LNCaP clone FGC (cell line): ENCODE data around the gene GRIPAP1.

Experiments used
- DNase-seq: peaks from one replicate; pipeline ENCODE4 v3.0.0-alpha.2; 2011; ENCODE audit warnings: low read depth
- H3K4me3 ChIP-seq: 2 replicates; pipeline ENCODE4 v1.5.1; 2011; ENCODE audit warnings: mild to moderate bottlenecking, low read depth, low read length, control low read depth
- TF ChIP-seq, protein P1 (sequence below): IDR thresholded peaks from 2 replicates; pipeline ENCODE4 v1.5.1; 2012; ENCODE audit warnings: mild to moderate bottlenecking; ENCODE audit not compliant: control insufficient read depth, insufficient read depth; ENCODE audit errors: extremely low read depth

GRIPAP1 gene

DNA sequence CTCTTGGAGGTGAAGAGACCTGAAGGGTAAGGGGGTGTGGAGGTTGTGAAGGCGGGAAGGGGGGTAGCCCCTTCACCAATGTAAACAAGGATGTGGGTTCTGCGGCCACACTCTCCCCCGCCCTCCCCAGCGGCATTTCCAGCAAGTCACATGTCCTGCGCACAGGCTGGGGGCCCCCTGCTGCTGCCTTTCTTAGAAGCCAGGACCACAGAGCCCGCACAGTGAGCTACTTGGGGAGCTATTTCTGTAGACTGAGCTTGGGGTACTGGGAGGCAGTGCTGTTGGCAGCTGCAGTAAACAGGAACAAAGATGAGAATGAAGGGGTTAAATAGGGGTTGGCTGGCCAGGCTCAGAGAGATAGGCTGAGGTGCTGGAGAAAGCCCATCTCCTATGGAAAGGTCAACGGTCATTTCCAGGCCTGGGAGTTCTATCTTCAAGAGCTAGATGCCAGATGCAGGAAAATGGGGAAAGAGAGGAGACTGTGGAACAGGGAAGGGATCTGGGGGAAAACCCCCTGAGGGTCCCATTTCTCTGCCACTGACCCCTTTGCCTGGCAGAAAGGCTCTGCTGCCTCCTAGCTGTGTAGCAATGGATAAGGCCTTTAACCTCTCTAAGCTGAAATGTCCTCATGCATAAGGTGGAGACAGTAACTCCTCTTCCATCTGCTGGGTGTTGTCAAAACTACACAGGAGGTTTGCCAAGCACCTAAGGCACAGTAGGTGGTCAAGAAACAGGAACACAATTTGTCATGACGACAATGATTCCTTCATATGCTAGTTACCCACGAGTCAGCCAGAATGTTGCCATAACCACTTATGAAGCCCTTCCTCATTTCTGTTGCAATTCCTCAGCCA lies 64.8 kb downstream of the GRIPAP1 start:
- DNase-seq = no peak
- no peak overlapping the region for H3K4me3 ChIP-seq
- TF ChIP-seq, protein P1, sequence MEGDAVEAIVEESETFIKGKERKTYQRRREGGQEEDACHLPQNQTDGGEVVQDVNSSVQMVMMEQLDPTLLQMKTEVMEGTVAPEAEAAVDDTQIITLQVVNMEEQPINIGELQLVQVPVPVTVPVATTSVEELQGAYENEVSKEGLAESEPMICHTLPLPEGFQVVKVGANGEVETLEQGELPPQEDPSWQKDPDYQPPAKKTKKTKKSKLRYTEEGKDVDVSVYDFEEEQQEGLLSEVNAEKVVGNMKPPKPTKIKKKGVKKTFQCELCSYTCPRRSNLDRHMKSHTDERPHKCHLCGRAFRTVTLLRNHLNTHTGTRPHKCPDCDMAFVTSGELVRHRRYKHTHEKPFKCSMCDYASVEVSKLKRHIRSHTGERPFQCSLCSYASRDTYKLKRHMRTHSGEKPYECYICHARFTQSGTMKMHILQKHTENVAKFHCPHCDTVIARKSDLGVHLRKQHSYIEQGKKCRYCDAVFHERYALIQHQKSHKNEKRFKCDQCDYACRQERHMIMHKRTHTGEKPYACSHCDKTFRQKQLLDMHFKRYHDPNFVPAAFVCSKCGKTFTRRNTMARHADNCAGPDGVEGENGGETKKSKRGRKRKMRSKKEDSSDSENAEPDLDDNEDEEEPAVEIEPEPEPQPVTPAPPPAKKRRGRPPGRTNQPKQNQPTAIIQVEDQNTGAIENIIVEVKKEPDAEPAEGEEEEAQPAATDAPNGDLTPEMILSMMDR = no peak

DNA sequence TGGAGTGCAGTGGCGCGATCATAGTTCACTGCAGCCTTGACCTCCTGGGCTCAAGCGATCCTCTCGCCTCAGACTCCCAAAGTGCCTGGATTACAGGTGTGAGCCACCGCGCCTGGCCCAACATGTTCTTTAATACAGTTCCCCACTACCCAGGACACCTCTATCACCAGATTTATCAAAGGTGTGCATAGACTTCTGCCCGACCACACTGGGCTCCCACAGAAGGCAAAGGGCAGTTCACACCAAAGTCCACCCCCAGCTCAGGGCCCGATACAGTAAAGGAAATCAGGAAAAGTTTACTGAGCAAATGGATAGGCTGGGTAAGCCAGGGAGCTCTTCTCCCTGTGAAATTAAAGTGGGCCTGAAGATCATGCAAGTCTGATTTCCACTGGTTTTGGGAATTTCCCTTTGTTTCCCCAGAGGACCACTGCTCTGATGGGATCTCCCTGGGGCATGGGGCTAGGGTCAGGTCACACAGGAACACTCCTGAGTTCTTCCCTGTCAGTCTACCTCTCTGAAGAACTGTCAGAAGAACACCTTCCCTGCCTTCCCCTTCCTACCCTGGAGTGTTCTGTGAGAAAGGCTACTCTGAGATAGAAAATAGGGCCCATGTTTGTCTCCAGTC lies 65.5 kb downstream of the GRIPAP1 start:
- TF ChIP-seq, protein P1 = no peak
- DNase-seq = no peak
- no peak overlapping the region for H3K4me3 ChIP-seq

DNA sequence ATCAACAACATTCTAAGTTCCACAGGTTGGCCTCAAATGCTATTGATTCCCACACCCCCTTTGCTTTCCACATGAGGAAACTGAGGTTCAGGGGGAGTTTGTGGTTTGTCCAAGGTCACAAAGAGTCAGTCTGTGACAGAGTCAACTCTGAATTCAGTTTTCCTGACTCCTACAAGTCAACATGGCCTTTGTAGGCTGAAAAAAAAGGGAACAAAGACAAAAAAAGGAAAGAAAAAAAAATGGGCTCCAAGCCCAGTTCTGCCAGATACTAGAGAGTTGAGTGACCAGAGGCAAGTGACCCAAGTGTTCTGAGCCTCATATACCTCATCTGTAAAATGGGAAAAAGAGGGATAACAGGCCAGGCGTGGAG lies 66.8 kb downstream of the GRIPAP1 start:
- no peak overlapping the region for H3K4me3 ChIP-seq
- DNase-seq = no peak
- TF ChIP-seq, protein P1 = no peak

DNA sequence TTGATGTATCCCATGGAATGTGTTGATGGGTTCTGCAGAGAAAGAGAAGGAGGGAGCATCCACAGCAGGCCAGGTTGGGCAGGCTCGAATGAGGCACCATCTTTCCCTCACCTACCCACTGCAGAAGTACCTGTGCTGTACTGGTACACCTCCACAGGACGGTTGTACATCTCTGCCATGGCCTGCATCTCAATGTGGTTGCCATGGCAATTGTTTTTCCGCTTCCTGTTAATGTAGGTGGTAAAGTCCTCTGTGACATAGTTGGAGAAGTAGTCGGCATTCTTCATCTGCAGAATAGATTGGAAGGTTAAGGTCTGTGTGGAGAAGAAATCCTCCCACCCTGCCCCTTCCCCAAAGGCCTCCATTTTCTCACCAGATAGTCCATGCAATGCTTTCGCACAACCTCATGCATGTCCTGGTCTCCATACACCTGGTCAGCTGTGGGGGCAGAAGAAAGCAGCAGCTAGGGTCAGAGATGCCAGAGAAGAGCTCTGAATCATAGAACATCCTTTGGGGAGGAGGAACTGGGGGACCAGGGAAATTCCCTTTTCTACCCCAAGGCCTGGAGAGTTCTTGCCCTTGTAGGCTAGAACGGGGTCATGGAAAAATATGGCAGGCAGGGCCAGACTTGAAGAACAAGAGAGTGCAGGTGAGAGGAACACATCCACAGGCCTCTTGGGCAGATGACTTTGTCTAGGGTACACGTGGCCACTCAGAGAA lies 67.3 kb downstream of the GRIPAP1 start:
- TF ChIP-seq, protein P1 = no peak
- no peak overlapping the region for H3K4me3 ChIP-seq
- DNase-seq = no peak

DNA sequence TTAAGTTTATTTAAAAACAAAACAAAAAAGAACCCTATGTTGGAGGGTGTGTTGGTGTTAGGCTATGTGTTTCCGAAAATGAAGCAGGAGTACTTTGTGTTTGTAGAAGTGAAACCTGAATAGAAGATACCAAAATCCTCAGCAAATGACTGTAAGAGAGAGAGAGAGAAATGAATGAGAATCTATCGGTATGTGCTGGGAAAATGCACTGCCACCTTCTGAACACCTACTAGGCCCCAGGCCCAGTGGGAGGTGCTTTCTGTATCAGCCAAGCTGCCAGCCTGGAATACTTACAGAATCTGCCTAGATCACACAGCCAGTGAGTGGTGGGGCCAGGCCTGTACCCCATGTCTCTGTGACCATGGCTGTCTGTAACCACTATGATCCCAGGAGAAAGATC lies 68.3 kb downstream of the GRIPAP1 start:
- H3K4me3 ChIP-seq = no peak overlapping the region
- TF ChIP-seq, protein P1 = no peak

DNA sequence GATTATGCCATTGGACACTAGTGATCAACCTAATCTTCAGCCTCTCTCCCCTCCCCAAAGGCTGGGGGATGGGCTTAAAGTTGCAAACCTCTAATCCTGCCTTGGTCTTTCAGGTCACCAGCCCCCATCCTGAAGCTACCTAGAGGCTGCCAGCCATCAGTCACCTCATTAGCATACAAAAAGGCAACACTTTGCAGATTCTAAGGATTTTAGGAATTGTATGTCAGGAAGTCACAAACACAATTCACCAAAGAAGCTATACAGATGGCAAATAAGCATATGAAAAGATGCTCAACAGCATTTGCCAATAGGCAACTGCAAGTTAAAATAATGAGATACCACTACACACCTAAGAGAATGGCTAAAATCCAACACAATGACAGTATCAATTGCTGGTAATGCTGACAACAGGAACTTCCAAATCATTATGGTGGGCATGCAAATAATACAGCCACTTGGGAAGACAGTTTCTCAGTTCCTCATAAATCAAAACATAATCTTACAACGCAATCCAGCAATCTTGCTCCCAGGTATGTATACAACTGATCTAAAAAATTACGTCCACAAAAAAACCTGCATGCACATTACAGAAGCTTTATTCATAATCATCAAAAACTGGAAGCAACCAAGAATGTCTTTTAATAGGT lies 74.2 kb downstream of the GRIPAP1 start:
- no peak overlapping the region for H3K4me3 ChIP-seq
- DNase-seq = no peak

More for the DNA sequence above, 68.3 kb downstream of the GRIPAP1 start:
- DNase-seq = no peak

More for the DNA sequence above, 74.2 kb downstream of the GRIPAP1 start:
- TF ChIP-seq, protein P1 = no peak
